ENCODE data around the gene CDK17. TPM values are rescaled to one million over a fixed set of nuclear protein-coding genes. Genes with fewer than 3 reads are reported as not detected.

CDK17 gene
- total RNA-seq, 4 donors from 2014 or later = 38.7 to 93.3 (median 43.4) TPM

- TF ChIP-seq POLR2AphosphoS5 (IDR thresholded peaks at IDR 0.05) = no peak
- no peak for TF ChIP-seq CTCF (IDR thresholded peaks at IDR 0.05)
- no peak for TF ChIP-seq POLR2A (IDR thresholded peaks at IDR 0.05)
- no peak for TF ChIP-seq EP300 (IDR thresholded peaks at IDR 0.05)
- no peak overlapping the region for H3K27ac ChIP-seq
- peaks cover 23% of the 10 kb centered on the region for H3K36me3 ChIP-seq
- WGBS = 96% methylated on average over 4 of the region's 4 CpGs
- no peaks in the 10 kb centered on the region for H3K9me3 ChIP-seq
- DNase-seq (ENCODE audit: low spot score in 2 of 2) = no peak
- no peaks in the 10 kb centered on the region for H3K4me1 ChIP-seq
- no peaks in the 10 kb centered on the region for H3K27me3 ChIP-seq
- no peak overlapping the region for H3K4me3 ChIP-seq
These were observed 102.7 kb downstream of the CDK17 start for GRCh38 chr12:96297504-96297903.

GRCh38 chr12:96295532-96296160 is 104.6 kb downstream of the CDK17 start:
- WGBS = 86% methylated on average over 6 of the region's 6 CpGs
- no peak overlapping the region for H3K4me3 ChIP-seq
- H3K4me1 ChIP-seq = no peaks in the 10 kb centered on the region
- peaks cover 38% of the 10 kb centered on the region for H3K36me3 ChIP-seq
- no peaks in the 10 kb centered on the region for H3K27me3 ChIP-seq
- no peak for TF ChIP-seq EP300 (IDR thresholded peaks at IDR 0.05)
- TF ChIP-seq CTCF (IDR thresholded peaks at IDR 0.05) = no peak
- no peak for TF ChIP-seq POLR2AphosphoS5 (IDR thresholded peaks at IDR 0.05)
- TF ChIP-seq POLR2A (IDR thresholded peaks at IDR 0.05) = no peak
- H3K27ac ChIP-seq = no peak overlapping the region
- no peaks in the 10 kb centered on the region for H3K9me3 ChIP-seq
- DNase-seq (ENCODE audit: low spot score in 2 of 2) = no peak

DNA sequence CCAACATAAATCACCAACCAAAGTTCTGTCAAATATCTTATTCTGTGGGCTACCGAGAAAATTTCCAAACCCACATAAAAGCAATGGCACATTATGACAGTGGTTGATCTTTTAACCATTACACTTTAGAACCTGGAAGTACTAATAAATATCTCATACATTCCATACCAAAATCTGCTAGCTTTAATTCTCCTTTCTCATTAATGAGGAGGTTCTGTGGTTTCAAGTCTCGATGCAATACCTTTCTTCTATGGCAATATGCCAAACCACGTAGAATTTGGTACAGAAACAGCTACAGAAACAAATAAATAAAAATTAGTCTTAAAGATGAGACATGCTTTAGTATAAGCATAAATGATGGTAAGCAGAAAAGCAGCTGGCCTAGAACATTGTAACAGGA is 105.4 kb downstream of the CDK17 start:
- Histone ChIP-seq H3K36me3 (peaks cover 36% of the 10 kb centered on the region), H3K9me3 (no peaks in the 10 kb centered on the region), H3K27ac (no peak overlapping the region), H3K4me1 (no peaks in the 10 kb centered on the region), H3K4me3 (no peak overlapping the region), H3K27me3 (no peaks in the 10 kb centered on the region)
- no peak for TF ChIP-seq POLR2AphosphoS5 (IDR thresholded peaks at IDR 0.05)
- no peak for TF ChIP-seq CTCF (IDR thresholded peaks at IDR 0.05)
- no peak for TF ChIP-seq EP300 (IDR thresholded peaks at IDR 0.05)
- TF ChIP-seq POLR2A (IDR thresholded peaks at IDR 0.05) = no peak
- WGBS = 67% methylated on average over 3 of the region's 3 CpGs
- DNase-seq (ENCODE audit: low spot score in 2 of 2) = no peak

- Histone ChIP-seq H3K4me3 (no peak overlapping the region), H3K27ac (no peak overlapping the region), H3K27me3 (no peaks in the 10 kb centered on the region), H3K4me1 (no peaks in the 10 kb centered on the region), H3K9me3 (no peaks in the 10 kb centered on the region), H3K36me3 (peaks cover 35% of the 10 kb centered on the region)
- 97% methylated on average over 2 of the region's 2 CpGs for WGBS
- no peak for DNase-seq (ENCODE audit: low spot score in 2 of 2)
- TF ChIP-seq POLR2AphosphoS5 (IDR thresholded peaks at IDR 0.05) (no peak), POLR2A (IDR thresholded peaks at IDR 0.05) (no peak), EP300 (IDR thresholded peaks at IDR 0.05) (no peak), CTCF (IDR thresholded peaks at IDR 0.05) (no peak)
These were observed 107.1 kb downstream of the CDK17 start for GRCh38 chr12:96293093-96293492.

GRCh38 chr12:96289067-96289466 is 111.2 kb downstream of the CDK17 start:
- no peak overlapping the region for H3K27ac ChIP-seq
- no peaks in the 10 kb centered on the region for H3K9me3 ChIP-seq
- H3K27me3 ChIP-seq = no peaks in the 10 kb centered on the region
- no peaks in the 10 kb centered on the region for H3K4me1 ChIP-seq
- TF ChIP-seq POLR2A (IDR thresholded peaks at IDR 0.05) (no peak), CTCF (IDR thresholded peaks at IDR 0.05) (no peak)
- WGBS = 79% methylated on average over 5 of the region's 5 CpGs
- no peak overlapping the region for H3K4me3 ChIP-seq
- no peak for DNase-seq (ENCODE audit: low spot score in 2 of 2)
- peaks cover 68% of the 10 kb centered on the region for H3K36me3 ChIP-seq
